ENCODE data around the gene C1orf198.
A peak's percentile ranks its signal among the peaks of the same experiment; 100 is the strongest.

Gene C1orf198, protein sequence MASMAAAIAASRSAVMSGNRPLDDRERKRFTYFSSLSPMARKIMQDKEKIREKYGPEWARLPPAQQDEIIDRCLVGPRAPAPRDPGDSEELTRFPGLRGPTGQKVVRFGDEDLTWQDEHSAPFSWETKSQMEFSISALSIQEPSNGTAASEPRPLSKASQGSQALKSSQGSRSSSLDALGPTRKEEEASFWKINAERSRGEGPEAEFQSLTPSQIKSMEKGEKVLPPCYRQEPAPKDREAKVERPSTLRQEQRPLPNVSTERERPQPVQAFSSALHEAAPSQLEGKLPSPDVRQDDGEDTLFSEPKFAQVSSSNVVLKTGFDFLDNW

GRCh38 chr1:230867903-230868735 is at the start of gene C1orf198:
C1orf198 (minus strand) TSS chr1:230868521; CDS start chr1:230868512, 9 bp downstream.
- DNase-seq, result peak; percentile 51

- no peak for DNase-seq
Measured at GRCh38 chr1:230917284-230918135, 49.2 kb upstream of the C1orf198 start.

GRCh38 chr1:230916587-230917283 is 48.4 kb upstream of the C1orf198 start:
- no peak for DNase-seq

DNA sequence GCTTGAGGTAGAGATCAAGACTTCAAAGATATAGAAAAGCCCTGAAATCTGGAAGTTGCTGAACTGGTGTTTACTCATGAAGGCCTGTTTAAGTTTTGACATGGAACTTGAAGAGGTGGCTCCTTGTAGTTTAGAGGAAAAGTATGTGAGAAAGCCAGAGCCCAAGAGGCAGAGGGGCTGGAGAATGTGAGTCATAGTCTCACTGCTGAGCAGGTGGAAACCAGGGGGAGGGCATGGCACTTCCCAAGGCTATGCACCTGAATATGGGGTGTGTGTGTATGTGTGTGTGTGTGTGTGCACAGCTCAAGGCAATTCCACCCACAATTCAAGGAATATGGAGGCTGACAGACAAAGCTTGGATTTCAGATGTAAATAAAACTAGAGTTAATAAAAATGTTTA is 46.8 kb upstream of the C1orf198 start:
- DNase-seq, result no peak

DNA sequence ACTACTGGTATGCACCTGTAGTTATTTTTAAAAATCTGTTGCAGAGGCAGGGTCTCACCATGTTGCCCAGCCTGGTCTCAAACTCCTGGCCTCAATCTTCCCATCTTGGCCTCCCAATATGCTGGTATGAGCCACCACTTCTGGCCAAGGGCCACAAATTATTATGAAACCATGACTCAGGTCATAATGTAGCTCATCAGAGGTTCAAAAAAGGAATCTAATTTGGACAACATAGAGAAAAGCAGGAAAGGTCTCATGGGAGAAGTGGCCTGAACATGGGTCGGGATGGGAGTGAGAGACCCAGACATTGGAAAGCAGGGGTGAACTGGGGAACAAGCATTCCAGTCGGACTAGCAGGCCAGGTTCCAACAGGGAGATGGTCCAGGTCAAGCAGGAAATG is 45.2 kb upstream of the C1orf198 start:
- no peak for DNase-seq

- no peak for DNase-seq
Measured at GRCh38 chr1:230910755-230911117, 42.4 kb upstream of the C1orf198 start.

GRCh38 chr1:230909974-230910754 is 41.8 kb upstream of the C1orf198 start:
- no peak for DNase-seq

- no peak for DNase-seq
Measured at GRCh38 chr1:230907472-230908205, 39.3 kb upstream of the C1orf198 start.

GRCh38 chr1:230906226-230906625 is 37.9 kb upstream of the C1orf198 start:
- DNase-seq, result no peak

DNA sequence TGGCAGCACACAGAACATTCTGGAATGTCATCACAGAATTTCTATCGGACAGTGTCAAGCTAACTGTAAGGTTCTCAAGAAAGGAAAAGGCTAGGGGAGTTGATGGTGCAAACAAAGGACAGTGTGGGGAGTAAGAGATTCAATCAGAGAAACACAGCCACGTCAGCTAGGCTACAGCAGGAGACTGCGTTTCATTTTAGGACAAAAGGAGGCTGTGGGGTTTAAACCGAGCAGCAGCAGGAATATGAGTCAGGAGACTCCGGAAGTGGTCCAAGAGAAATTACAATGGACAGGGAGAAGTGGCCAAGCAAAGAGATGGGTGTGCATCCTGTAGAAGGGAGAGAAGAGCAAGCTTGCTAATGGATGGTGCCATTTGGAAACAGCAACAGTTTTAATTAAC is 37.4 kb upstream of the C1orf198 start:
- no peak for DNase-seq

GRCh38 chr1:230902349-230902923 is 34.1 kb upstream of the C1orf198 start:
- DNase-seq, result no peak

DNA sequence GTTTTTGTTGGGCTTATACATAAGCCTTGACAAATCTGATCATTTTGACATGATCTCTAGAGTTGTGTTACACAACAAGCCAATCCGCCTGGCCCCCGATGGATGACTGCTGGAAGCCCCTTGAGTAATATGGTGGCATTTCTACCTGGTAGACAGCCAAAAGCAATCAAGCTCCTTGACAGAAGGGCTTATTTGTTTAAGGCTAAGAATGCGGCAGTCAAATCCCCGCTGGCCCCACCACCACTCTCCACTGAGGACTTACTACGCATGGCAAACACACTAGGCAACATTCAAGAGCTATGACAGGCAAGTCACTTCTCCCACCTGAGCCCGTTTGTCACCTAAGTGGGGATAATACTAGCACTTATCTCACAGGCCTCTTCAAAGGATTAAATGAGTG is 33.4 kb upstream of the C1orf198 start:
- no peak for DNase-seq

GRCh38 chr1:230900984-230901383 is 32.7 kb upstream of the C1orf198 start:
- no peak for DNase-seq

DNA sequence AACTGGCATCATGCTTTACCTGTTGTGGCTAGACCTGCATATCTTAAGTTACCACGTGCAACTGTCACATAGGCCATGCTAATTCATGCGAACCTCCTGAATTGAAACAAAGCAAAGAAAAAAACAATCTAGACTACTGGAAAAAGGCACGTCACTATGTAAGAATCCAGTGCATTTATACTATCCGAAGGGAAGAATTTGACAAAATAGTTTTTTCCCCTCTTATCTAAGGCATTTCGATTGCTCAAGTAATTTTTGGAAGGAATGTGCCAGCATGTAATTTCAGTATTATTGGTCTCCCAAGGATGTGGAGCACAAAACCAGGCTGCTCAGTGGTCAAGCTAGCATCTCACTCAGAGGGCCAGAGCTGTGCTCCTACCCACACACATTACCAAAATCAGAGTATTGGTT is 31.5 kb upstream of the C1orf198 start:
- DNase-seq, result no peak

GRCh38 chr1:230898748-230899147 is 30.4 kb upstream of the C1orf198 start:
- no peak for DNase-seq

- no peak for DNase-seq
Measured at GRCh38 chr1:230898144-230898543, 29.8 kb upstream of the C1orf198 start.

DNA sequence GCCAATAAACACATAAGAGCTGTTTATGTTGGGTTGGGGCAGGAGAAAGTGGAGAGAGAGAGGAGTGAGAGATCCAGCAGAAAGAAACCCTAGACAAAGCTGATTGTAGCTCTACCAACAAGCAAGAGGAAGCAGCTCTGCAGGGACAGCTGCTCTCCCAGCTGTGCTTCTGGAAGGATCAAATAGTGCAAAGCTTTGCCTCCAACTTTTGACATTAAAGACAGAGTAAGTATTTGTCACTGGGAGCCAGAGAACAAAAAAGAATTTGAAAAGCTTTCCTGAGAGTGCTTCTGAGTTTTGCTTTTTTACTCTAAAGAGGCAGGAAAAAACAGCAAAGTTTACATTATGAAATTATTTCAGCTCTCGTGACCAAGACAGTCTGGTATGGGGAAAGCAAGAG is 28.5 kb upstream of the C1orf198 start:
- DNase-seq, result no peak

GRCh38 chr1:230895452-230895851 is 27.1 kb upstream of the C1orf198 start:
- no peak for DNase-seq

DNA sequence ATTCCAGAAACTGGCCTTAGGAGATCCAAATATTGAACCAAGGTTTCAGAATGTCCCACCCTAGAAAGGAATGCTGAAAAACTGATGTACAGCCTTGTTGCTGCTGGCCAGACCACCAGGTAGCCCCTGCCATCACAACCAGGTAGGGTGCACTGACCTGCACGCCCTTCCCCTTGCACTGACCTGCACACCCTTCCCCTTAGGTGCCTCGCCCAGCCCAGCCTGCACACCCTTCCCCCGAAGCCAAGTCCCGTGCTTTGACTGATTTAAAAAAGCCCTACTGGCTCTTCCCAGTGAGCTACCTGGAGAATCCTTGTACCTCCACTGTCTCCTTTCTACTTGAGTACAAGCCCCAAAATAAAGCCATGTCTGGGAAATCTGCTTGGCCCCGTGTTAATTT is 26.3 kb upstream of the C1orf198 start:
- no peak for DNase-seq

GRCh38 chr1:230894032-230894431 is 25.7 kb upstream of the C1orf198 start:
- DNase-seq, result no peak

- DNase-seq, result no peak
Measured at GRCh38 chr1:230892018-230892491, 23.7 kb upstream of the C1orf198 start.

All from T1000 (cell line).